Activated T-helper 1 cell treated with anti-CD3 and anti-CD28 coated beads, Interleukin-2, amount 50 U/mL, for 16 hours (primary cell): ENCODE results near the gene GATM.
"Not testable (repeated sequence)": the region's sequence is repeated elsewhere in the genome, so short reads cannot be mapped to it uniquely, and the experiment has no call there.

Experiments
- DNase-seq, 2 donors: peaks; one replicate each; pipeline ENCODE4 v3.0.0-alpha.2; 2020; ENCODE audit warnings: low read depth in 1 of 2, low spot score in 1 of 2

GATM gene

GRCh38 chr15:45354711-45355110 is 23.6 kb downstream of the GATM start:
- DNase-seq, result no peak

DNA sequence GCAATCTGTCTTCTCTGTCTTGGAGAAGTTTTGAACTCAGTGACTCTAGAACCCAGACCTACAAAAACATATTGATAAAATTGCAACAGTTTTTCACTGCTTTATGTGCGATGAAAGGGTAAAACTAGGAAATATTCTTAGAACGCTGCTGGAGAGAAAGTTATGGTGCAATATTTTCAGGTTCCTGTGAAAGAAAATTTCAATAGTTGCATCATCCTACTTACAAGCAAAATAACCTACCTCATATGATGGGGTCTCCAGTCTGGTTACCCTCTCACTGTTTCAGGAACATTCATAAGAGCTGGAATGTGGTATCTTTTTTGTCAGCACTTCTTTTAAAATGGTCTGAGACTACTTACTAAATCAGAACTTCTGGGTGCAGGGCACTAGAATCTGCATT is 27.1 kb downstream of the GATM start:
- DNase-seq, result no peak

- no peak for DNase-seq
Measured at GRCh38 chr15:45349623-45350022, 28.7 kb downstream of the GATM start.

- no peak for DNase-seq
Measured at GRCh38 chr15:45347989-45348388, 30.4 kb downstream of the GATM start.

GRCh38 chr15:45347033-45347432 is 31.3 kb downstream of the GATM start:
- no peak for DNase-seq

- no peak for DNase-seq
Measured at GRCh38 chr15:45346381-45346780, 32.0 kb downstream of the GATM start.

GRCh38 chr15:45343258-45343860 is 35.0 kb downstream of the GATM start:
- DNase-seq, result no peak

- no peak for DNase-seq
Measured at GRCh38 chr15:45341790-45342189, 36.6 kb downstream of the GATM start.

DNA sequence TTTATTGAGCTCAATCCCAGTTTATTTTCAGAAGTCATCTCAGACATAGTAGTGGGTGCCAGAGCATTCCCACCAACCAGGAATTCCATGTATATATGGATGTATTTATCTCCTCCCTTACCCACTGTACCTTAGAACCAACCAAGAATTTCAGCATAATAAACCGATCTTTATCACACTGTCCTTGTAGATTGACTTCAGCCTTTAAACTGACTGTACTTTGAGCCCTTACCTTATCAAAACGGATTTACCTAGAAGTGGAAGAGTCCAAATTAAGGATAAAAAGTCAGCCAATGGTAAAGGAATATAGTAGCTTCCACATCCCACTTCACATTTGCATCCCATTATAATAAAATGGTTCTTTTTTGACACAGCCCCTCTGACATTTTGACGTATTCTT is 37.9 kb downstream of the GATM start:
- no peak for DNase-seq

GRCh38 chr15:45338417-45338816 is 39.9 kb downstream of the GATM start:
- no peak for DNase-seq

DNA sequence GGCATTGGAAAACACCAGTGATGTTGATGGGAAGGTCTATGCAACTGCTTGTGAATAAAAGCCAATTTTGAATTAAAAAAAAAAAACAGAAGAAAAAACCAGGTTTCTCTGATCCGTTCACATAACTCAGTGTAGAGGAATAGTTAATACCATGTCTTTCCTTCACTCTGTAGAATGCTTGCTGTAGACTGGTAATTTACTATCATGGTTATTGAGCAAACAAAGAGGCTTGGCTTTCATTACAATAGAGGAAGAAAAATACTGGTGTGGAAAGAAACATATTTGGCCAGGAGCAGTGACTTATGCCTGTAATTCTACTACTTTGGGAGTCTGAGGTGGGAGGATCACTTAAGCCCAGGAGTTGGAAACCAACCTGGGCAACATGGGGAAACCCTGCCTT is 41.1 kb downstream of the GATM start:
- DNase-seq, result no peak

- DNase-seq, result no peak
Measured at GRCh38 chr15:45333550-45333949, 44.8 kb downstream of the GATM start.

DNA sequence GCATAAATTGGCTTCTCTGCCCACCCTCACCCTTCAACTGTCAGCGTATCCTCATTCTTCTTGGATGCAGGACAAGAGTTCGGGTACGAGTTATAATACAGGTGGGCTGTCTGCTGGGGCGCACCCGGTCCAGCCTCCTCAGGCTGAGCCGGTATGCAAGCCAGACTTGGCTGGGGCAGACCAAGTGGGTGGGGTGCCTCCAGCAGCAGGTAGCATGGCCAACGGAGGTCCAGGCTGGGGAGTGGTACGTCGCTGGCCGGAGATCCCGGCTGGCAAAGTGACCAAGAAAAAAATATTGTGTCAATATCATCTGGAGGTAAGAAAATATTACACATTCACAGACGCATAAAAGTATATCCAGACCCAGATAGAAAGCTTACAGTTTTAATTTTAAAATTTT is 45.6 kb downstream of the GATM start:
- no peak for DNase-seq

DNA sequence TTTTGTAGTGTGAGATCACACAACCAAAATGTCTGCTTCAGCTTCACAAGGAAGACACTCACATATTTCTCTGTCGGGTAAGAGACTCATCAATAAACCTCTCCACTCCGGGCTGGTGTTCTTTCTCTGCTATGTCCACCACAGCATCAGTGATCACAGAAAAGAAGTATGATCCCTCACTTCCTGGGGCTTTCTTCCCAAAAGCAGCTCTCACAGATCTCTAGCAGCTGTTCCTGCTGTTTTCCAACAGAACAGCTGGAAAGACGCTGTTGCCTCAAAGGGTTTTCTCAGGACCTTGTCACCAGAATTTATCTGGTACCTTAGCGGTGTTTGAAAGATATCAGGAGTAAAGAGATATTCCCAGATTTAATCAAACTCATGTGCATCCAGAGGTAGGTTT is 46.4 kb downstream of the GATM start:
- DNase-seq, result no peak

DNA sequence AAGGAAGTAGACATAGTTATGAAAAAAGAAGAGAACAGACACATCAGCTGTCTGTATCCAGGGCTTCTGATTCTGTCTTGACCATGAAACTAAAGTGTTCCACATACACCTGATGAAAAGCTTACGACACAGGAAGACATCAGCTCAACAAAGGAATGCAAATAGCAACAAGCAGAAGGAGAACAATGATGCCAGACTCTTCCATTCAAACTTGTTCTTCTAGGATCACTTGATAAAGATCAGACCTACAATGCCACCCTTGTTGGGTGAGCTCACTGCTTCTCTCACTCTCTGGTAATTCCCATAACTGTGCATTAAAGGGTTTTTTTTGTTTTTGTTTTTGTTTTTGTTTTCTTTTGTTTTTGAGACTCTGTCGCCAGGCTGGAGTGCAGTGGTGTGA is 49.7 kb downstream of the GATM start:
- no peak for DNase-seq

GRCh38 chr15:45326741-45327140 is 51.6 kb downstream of the GATM start:
- no peak for DNase-seq

GRCh38 chr15:45326280-45326679 is 52.1 kb downstream of the GATM start:
- DNase-seq, result no peak

GRCh38 chr15:45320581-45321205 is 57.7 kb downstream of the GATM start:
- DNase-seq, result no peak

GRCh38 chr15:45319472-45320214 is 58.7 kb downstream of the GATM start:
- DNase-seq, result no peak

DNA sequence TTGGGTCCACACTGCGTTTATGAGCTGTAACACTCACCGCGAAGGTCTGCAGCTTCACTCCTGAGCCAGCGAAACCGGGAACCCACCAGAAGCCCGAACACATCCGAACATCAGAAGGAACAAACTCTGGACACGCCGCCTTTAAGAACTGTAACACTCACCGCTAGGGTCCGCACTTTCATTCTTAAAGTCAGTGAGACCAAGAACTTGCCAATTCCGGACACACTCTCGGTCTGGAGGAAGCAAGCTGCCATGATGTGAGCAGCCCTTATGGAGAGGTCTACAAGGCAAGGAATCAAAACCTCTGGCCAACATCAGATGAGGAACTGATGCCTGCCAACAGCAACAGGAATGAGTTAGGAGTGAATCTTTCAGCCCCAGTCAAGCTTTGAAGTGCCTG is 63.4 kb downstream of the GATM start:
- no peak for DNase-seq

- not testable (repeated sequence) for DNase-seq
Measured at GRCh38 chr15:45314117-45314516, 64.2 kb downstream of the GATM start.
